NCI-H69 (cell line): ENCODE data around the gene SLC19A2.
"Not testable (repeated sequence)": the region's sequence is repeated elsewhere in the genome, so short reads cannot be mapped to it uniquely, and the experiment has no call there.

Source experiments
- DNase-seq: peaks from one replicate; lab custom pipeline; 2025; lab: John Stamatoyannopoulos, UW

SLC19A2 gene

DNA sequence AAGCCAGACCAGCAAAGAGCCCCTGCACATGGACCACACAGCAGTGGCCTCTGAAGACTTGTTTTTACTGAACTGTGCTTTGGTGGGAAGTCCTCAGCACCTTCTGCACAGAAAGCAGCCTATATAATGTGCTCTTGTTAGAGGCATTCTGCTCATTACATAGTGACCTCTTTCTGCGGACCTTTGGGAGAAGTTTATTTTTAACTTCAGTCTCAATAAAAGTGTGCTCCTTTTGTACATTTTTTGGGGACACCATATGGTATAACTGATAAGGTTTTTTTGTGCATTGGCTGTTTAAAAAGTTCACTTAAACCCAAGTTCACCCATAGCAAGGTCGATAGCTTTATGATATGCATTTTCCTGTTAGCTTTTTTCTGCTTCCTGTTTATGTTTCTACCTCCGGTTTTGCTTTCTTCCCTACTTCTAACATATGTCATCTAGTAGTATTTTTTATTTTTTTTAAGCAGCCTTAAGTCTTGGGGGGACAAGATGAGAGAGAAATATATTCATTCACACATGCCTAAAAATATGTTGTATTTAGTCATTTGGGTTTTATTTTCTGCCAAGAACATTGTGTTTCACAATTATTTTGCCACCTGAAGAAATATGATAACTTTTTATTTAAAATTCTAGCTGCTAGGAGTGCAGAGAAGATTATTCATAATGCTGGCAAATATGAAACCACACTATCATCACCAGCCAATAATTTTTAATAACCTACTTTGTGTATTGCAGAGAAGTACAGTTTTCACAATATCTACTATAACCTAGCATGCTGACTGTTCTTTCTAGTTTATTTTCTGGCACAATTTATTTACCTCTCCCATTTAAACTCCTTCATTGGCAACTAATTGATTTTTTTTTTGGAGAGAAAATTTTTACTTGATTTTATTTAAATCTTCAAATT lies 22.9 kb upstream of the SLC19A2 start:
- DNase-seq: peak; percentile 73

DNA sequence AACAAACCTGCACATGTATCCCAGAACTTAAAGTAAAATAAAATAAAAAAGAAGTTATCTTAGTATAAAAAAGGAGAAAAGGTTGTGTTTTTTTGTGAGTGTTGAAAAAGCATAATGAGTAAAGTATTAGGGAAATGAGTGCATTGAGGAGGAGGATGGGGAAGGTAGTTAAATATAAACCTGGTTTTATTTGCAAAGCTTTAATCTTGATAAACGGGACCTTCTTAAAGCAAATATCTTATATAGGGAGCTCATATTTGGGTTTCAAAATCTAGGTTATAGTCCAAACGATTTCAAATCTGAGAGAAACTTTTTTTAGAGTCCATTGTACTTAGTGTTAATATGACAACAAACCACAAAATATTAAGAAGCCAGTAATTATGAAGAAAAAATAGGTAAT lies 21.7 kb upstream of the SLC19A2 start:
- no peak for DNase-seq

DNA sequence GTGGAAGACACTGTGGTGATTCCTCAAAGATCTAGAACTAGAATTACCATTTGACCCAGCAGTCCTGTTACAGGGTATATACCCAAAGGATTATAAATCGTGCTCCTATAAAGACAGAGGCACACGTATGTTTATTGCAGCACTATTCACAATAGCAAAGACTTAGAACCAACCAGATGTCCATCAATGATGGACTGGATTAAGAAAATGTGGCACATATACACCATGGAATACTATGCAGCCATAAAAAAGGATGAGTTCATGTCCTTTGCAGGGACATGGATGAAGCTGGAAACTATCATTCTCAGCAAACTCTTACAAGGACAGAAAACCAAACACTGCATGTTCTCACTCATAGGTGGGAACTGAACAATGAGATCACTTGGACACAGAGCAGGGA lies 17.9 kb upstream of the SLC19A2 start:
- DNase-seq: not testable (repeated sequence)

DNA sequence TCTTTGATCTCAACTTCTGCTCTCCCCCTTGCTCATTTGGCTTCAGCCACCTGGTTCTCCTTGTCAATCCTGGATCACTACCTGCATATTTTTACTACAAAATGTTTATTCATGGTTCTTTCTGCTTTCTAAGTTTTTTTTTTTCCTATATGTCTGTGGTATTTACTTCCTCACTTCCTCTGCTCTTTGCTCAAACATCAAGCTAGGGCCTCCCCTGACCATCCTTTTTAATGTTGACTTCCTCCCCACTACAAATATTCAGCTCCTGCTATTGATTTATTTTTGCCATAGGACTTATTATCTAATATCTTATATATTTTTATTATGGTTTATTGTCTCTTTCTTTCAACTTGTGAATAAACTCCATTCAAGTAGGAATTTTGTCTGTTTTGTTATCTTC lies 14.1 kb upstream of the SLC19A2 start:
- no peak for DNase-seq

DNA sequence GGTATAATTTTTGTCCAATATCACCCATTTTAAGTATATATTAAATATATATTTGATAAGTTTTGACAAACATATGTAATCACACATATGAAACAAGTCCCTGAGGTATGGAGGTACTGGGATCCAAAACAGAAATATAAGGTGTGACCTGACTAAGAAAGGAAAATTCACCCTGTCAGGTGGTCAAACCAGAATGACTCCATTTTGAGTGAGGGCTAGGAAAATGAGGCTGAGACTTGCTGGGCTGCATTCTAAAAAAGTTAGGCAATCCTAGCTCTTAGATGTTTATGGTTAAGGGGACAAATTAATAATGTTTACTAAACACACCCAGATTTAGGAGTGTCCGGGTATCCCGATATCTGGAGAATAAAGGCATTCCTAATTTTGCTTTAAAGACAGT lies 11.6 kb upstream of the SLC19A2 start:
- no peak for DNase-seq

DNA sequence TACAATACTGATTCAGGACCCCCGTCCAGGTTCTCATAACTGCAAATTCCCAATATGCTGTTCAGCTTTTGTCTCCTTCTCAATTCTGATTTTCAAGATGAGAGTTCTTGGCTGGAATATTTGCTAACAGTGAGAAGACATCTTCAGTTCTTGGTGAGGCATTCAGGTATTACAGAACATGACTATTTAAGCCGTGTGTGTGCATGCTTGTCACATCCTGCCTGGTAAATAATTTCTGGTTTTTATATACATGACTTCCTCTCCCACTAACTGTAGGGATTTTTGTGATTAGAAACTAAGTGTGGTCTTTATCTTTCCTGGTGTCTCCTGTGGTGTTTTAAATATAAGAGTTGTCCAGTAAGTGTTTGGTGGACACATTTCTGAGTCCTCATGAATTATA lies 10.2 kb upstream of the SLC19A2 start:
- no peak for DNase-seq

DNA sequence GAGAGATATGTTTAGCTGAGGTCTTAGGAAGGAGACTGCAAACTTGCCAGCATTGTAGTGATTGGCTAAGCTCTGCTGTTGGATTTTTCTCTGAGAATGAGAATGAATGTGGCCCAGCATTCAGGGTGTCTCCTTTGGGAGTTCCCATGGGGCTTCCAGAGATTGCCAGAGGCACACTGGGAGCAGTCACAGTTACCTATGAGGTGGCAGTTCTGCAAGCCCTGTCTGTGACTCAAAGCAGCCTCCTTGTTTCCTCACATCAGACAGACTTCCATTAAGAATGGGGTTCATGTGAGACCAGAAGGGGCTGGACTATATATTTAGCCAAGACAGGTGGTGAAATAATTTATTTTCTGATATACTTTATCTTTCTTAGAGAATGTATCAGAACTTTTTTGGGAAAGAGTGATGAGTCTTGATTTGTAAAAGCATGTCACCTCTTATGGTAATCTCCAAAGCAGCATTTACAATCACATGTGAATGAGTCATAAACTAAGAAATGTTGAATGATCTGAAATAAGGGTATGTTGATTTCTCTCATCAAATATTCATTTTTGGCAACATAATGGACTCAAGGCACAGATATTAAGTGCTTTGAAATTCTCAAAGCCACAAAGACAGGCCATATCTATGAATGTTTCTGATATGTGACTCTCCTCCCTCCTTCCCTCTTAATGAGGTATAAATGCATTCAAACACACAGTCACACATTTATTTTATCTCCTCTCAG lies 9.5 kb upstream of the SLC19A2 start:
- no peak for DNase-seq

DNA sequence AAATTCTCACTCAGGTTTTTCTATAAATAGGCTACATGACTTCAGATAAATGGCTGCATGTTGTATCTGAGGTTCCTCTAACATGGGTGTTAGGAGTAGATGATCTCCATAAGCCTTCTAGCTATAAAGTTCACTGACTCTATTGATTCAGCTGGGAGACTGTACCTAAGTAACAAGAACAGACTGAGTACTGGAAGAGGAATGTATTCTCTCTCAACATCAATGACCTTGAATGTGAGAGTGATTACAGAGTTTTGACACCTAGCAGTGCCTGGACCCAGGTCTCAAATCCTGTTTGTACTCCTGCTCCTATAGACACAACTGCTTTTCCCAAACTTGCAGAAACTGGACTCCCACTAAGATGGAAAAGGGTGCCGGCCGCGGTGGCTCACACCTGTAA lies 8.6 kb upstream of the SLC19A2 start:
- DNase-seq: no peak

DNA sequence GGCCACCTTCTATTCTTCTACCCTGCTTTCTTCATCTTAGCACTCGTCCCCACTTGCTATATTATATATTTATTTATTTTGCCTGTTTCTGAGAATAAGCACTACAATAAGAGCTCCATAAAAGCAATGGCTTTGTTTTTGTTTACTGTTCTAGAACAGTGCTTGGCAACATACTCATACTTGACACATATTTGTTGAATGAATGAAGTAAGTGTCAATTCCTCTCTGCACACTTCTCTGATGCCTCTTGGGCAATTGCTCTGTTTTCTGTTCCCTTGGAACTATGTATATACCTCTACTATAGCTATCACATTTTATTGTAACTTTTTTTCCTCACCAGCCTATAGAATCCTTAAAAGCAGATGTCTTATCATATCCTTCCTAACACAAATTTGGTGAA lies 7.5 kb upstream of the SLC19A2 start:
- DNase-seq: no peak

DNA sequence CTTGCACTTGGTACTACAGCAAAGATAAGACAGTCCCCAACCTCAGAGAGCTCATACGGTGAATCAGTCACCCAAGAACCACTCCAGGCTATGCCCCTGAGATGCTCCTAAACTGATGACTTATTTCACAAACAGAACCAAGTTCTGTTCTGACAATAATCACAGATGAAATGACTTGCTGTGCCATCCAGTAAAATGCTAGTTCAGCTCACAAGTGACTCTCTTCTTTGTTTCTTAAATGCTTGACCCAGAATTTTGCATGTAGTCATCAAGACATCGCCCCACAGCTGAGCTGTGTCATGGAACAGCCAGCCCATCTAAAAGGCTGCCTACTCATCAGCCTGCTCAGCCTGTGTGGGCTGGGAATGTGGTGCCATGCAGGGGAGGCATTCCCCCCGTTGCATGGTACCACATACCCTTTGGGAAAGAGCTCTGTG lies 6.1 kb upstream of the SLC19A2 start:
- no peak for DNase-seq

DNA sequence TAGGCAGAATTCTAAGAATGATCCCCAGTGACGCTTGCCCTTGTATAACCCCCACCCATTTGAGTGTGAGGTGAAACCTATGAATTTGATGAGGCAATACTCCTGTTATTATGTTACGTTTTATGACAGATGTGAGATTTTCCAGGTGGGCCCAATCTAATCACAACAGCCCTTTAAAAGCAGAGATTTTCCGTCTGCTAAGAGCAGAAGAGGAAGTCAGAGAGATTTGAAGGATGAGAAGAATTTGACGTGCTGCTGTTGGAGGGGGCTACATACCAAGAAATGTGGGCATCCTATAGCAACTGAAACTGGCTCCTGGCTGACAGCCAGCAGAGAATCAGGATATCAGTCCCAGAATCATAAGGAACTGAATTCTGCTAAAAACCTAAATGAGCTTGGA lies 2.4 kb upstream of the SLC19A2 start:
- DNase-seq: peak; percentile 18

DNA sequence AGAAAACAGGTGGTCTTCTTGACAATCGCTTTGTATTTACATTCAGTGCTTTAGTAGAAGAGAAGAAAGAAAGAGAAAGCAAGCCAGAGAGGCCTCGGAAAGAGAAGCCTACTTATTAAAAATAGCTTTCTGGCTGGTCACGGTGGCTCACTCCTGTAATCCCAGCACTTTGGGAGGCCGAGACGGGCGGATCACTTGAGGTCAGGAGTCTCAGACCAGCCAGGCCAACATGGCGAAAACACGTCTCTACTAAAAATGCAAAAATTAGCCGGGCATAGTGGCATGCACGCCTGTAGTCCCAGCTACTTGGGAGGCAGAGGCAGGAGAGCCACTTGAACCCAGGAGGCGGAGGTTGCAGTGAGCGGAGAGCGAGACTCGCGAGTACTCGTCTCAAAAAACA lies 1.8 kb upstream of the SLC19A2 start:
- DNase-seq: no peak

DNA sequence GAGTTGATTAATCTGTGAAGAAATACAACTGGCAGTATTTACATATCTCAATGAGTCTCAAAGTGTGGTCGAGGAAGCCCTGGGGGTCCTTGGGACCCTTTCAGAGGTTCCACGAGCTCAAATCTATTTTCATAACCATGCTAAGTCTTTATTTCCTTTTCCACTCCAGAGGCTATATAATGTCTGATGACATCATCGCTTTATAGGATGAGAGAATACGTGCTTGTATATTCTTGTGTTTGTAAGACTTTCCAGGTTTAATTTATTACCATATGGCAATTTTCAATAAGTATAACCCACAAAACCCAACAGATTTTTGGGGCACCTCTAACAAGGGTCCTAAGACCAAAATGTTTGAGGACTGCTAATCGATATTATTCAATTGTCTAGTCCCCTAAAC lies 1.4 kb upstream of the SLC19A2 start:
- DNase-seq: peak; percentile 43

DNA sequence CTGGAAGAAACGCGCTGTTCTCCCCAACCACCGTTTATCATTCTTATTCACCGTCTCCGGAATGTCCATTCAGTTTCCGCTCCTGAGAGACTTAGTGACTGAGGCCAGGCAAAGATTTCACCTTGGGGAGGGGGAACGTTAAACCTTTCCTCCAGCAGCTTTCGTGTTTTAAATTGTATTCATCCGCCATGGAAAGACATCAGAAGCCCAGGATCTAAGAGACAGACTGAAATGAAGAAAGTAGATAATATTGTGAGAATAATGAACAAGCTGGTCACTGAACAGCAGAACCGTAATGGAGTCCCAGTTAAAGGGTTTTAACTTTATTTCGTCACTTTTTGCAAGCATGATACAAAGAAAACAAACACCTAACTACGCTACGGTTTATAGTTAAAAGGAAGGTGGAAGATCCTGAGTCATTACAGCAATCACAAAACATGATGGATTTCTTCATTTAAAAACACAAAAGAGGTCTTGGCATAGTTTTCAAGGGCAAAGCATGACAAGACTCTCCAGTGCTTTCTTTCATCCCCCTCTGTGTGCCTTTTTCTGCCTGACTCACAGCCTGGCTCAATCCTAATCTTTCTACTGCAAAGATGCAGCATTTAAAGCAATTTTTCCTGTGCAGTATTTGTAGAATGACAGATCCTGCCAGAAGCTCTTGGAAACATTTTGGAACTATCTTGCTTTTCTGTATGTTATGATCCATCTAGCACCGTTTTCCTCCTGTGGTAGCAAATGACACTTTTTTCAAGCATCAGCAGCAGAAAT lies 722 bp upstream of the SLC19A2 start:
- peak; percentile 43 for DNase-seq

DNA sequence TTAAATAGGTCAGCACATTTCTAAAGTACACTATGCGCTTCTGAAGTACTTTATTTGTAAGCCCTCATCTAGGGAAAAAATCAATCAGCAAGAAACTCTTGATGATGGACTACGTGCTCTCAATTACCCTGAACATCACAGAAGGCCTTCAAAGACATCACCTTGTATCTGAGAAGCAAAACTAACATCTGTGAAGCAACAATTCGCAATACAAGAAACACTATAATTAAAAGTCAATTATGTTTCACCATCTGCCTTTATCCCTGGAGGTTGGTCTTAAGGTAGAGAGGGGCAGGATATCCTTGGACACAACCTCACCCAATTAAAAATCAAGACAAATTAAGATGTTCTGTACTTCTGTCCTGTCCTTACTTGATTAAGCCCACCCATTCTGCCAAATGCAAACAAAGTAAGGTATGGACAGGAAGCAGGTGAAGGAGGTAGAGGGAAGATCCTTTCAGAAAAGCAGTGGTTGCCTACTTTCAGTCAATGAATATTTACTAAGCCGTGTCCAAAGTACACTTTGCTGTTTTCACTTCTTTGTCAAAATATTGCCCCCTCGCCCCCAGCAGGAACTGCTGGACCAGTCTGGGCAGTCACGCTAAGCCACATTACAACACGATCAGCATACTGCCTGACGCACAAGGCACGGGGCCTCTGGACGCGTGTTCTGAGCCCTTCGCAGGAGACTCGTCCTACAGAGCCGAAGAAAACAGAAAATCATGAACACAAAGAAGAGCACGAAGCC lies 887 bp downstream of the SLC19A2 start:
- peak; percentile 94 for DNase-seq

DNA sequence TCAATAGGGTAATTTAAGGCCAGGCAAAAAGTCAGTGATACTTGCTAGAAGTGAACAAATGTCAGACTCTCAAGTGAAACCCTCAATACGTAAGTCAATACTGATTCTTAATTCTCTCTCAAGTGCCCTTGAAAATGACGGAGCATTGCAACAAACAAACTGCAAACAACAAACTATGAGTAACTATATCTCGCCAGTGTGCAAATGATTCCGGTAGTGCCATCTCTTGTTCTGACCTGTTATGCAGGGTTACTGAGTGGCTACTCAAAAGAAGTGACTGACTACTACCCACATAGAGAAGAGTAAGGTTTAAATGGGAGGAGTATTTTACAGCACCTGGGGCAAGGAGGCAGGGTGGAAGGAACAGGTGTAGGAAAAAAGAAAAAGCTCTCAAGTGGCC lies 1.6 kb downstream of the SLC19A2 start:
- peak; percentile 55 for DNase-seq

DNA sequence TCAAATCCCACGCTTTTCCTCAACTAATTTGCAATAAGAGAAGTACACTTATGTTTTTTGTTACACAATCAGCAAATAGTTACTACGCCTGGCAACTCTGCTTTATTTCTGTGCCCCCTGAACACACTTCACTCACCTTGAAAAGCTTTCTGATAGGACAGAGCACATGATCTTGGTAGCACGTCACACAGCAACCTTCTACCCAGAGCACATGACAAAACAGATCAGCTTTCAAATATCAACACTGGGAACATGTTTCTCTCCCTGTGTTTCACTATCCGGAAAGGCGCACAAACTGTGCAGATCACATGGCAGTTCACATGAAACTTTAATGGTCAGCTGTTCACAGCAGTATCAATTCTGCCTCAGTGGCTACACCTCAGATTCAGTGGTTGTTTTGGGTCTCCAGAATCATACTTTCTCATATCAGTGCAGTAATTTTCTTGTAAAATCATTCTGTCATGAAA lies 2.2 kb downstream of the SLC19A2 start:
- peak; percentile 69 for DNase-seq

DNA sequence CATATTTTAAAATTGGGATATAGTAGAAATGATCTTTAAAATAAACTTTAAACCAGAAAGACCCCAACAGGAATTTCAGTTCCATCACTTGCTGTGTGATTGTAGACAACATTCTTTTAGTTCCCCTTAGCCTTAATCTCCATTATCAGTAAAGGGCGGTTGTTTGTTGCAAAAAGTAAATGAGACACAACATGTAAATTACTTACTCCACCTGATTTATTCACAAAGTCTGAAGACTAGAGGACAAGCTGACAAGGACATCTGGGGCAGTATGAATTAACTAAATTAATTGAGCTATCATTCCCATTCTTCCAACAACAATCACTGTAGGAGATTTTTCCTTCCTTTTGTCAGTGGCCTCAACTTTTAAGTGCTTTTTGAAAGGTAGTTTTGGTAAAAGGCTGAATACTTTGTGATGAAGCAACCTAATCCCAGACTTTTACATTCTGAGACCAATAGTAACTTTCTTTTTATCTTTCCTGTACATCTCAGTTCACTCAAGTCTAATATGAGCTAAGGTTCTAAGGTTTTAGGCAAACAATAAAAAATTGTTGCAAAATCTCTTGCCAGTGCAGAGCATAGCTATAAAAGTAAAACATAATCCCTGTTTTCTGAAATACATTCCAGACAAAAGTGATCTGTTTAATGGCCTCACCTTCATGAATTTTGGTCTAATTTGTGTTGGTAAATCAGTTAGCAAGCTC lies 6.2 kb downstream of the SLC19A2 start:
- no peak for DNase-seq

DNA sequence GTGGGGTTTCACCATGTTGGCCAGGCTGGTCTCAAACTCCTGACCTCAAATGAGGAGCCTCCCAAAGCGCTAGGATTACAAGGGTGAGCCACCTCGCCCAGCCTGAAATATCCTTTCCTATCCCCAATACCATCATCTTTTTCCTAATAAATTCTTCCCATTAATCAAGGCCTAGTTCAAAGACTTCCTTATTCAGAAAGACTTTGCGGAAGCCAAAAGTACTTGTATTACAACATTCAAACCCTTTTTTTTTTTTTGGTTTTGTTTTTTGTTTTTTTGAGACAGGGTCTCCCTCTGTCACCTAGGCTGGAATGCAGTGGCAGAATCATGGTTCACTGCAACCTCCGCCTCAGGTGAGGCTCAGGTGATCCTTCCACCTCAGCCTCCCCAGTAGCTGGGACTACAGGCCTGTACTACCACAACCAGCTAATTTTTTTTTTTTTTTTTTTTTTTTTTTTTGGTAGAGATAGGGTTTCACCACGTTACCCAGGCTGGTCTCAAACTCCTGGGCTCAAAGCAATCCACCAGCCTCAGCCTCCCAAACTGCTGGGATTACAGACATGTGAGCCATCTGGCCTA lies 7.6 kb downstream of the SLC19A2 start:
- DNase-seq: no peak

DNA sequence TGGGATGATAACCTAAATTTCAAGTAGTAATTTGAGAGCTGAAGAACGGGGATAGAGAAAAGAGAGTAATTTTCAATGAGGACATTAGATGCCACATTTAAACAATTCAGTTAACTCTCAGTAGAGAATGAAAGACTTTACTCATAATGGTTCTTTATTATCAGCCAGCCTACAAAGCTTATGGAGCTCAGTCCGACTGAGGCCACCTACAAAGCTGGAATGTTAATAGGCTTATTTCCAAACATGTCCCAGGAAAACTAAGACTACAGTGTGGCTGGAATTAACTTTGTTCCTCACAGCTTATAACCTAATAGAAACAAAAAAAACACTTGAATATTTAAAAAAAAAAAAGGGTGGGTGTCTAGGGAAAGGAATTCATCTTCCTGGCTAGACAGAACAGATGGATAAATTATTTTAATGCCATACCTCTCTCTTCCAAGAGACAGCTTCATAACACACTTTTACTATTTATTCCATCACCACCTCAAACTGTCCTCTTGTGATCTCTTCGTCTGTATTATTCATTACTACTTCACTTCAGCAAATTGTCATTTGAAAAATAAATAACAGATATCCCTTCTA lies 9.8 kb downstream of the SLC19A2 start:
- DNase-seq: no peak
